ENCODE results near the gene NDUFA8.

DNA sequence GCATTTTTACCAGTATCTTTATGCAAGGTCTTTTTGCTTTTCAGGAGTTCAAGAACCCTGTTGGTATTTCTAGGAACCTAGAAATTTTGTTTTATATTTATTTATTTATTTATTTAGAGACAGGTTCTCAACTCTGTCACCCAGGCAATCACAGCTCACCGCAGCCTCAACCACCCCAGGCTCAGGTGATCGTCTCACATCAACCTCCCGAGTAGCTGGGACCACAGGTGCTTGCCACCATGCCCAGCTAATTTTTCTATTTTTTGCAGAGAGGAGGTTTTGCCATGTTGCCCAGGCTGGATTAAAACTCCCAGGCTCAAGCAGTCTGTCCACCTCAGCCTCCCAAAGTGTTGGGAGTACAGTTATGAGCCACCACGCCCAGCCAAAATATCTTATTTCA lies 36.3 kb upstream of the NDUFA8 start:
- TF ChIP-seq POLR2A (IDR thresholded peaks at IDR 0.05) = no peak
- no peak for TF ChIP-seq POLR2AphosphoS5 (IDR thresholded peaks at IDR 0.05)
- TF ChIP-seq, protein P1, sequence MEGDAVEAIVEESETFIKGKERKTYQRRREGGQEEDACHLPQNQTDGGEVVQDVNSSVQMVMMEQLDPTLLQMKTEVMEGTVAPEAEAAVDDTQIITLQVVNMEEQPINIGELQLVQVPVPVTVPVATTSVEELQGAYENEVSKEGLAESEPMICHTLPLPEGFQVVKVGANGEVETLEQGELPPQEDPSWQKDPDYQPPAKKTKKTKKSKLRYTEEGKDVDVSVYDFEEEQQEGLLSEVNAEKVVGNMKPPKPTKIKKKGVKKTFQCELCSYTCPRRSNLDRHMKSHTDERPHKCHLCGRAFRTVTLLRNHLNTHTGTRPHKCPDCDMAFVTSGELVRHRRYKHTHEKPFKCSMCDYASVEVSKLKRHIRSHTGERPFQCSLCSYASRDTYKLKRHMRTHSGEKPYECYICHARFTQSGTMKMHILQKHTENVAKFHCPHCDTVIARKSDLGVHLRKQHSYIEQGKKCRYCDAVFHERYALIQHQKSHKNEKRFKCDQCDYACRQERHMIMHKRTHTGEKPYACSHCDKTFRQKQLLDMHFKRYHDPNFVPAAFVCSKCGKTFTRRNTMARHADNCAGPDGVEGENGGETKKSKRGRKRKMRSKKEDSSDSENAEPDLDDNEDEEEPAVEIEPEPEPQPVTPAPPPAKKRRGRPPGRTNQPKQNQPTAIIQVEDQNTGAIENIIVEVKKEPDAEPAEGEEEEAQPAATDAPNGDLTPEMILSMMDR (IDR thresholded peaks at IDR 0.05) = no peak
